Mesenchymal stem cell (in vitro differentiated cells and primary cell): ENCODE data around the gene IFNL2.
A peak's percentile ranks its signal among the peaks of the same experiment; 100 is the strongest.

Experiments used
- DNase-seq: peaks from one replicate; pipeline ENCODE4 v3.0.0-alpha.2; 2013
- H2AFZ ChIP-seq: one replicate; pipeline ENCODE4 v1.6.1; 2013; ENCODE audit warnings: low read depth, mild to moderate bottlenecking, control low read depth, inconsistent platforms, low read length, moderate library complexity
- H2AK5ac ChIP-seq: 2 replicates; pipeline ENCODE4 v1.6.1; 2013; ENCODE audit warnings: low read length, moderate library complexity, mild to moderate bottlenecking, inconsistent platforms; ENCODE audit not compliant: severe bottlenecking
- H2BK120ac ChIP-seq: one replicate; pipeline ENCODE4 v1.6.1; 2013; ENCODE audit warnings: low read depth, mild to moderate bottlenecking, inconsistent platforms, low read length, moderate library complexity
- H2BK12ac ChIP-seq, 2 experiments: one replicate each; pipeline ENCODE4 v1.6.1; 2013; ENCODE audit warnings: inconsistent platforms in 2 of 2, low read length in 2 of 2, mild to moderate bottlenecking in 2 of 2, moderate library complexity in 2 of 2, control low read depth in 1 of 2
- H2BK15ac ChIP-seq: one replicate; pipeline ENCODE4 v1.6.1; 2013; ENCODE audit warnings: mild to moderate bottlenecking, low read depth, inconsistent platforms; ENCODE audit not compliant: poor library complexity, severe bottlenecking
- H2BK5ac ChIP-seq: 2 replicates; pipeline ENCODE4 v1.6.1; 2013; ENCODE audit warnings: low read depth, mild to moderate bottlenecking, low read length, control low read depth, inconsistent platforms; ENCODE audit not compliant: poor library complexity, severe bottlenecking
- H3K14ac ChIP-seq, 2 experiments: one replicate each; pipeline ENCODE4 v1.6.1; 2013; ENCODE audit warnings: inconsistent platforms in 2 of 2, low read length in 2 of 2, control low read depth in 1 of 2, mild to moderate bottlenecking in 1 of 2, moderate library complexity in 1 of 2
- H3K18ac ChIP-seq, 2 experiments: one replicate each; pipeline ENCODE4 v1.6.1; 2013; ENCODE audit warnings: inconsistent platforms in 2 of 2, low read length in 2 of 2, control low read depth in 1 of 2, low read depth in 1 of 2, mild to moderate bottlenecking in 1 of 2
- H3K23ac ChIP-seq, 2 experiments: one replicate each; pipeline ENCODE4 v1.6.1; 2013; ENCODE audit warnings: inconsistent platforms in 2 of 2, low read length in 2 of 2, mild to moderate bottlenecking in 2 of 2, moderate library complexity in 2 of 2, control low read depth in 1 of 2
- H3K27ac ChIP-seq: 2 replicates; pipeline ENCODE4 v1.5.1; 2013; ENCODE audit warnings: mild to moderate bottlenecking, moderate library complexity, low read length, control low read depth, inconsistent platforms; ENCODE audit not compliant: poor library complexity, severe bottlenecking
- H3K27me3 ChIP-seq, 2 experiments: 2 replicates each; pipeline versions ENCODE4 v1.6.1 to v1.7.0; 2013; ENCODE audit warnings: low read length in 2 of 2, mild to moderate bottlenecking in 2 of 2, moderate library complexity in 2 of 2, control low read depth in 1 of 2, inconsistent platforms in 1 of 2; ENCODE audit not compliant: control insufficient read depth in 1 of 2, insufficient read depth in 1 of 2
- H3K36me3 ChIP-seq, 2 experiments: 2 replicates each; pipeline versions ENCODE4 v1.6.1 to v1.7.0; 2013; ENCODE audit warnings: low read length in 2 of 2, control low read depth in 1 of 2, inconsistent platforms in 1 of 2, low read depth in 1 of 2, mild to moderate bottlenecking in 1 of 2; ENCODE audit not compliant: insufficient read depth in 2 of 2, control insufficient read depth in 1 of 2
- H3K4ac ChIP-seq, 2 experiments: one replicate each; pipeline ENCODE4 v1.6.1; 2013; ENCODE audit warnings: inconsistent platforms in 2 of 2, low read length in 2 of 2, mild to moderate bottlenecking in 2 of 2, moderate library complexity in 2 of 2, control low read depth in 1 of 2, low read depth in 1 of 2
- H3K4me1 ChIP-seq: 2 replicates; pipeline ENCODE4 v1.6.1; 2013; ENCODE audit warnings: low read depth, low read length, control low read depth; ENCODE audit not compliant: control insufficient read depth, insufficient read depth
- H3K4me2 ChIP-seq: 2 replicates; pipeline ENCODE4 v1.6.1; 2013; ENCODE audit warnings: low read length, mild to moderate bottlenecking, inconsistent platforms; ENCODE audit not compliant: poor library complexity, severe bottlenecking
- H3K4me3 ChIP-seq, 2 experiments: 2 replicates each; pipeline versions ENCODE4 v1.5.1 to v1.7.0; 2013; ENCODE audit warnings: low read length in 2 of 2, mild to moderate bottlenecking in 2 of 2, control low read depth in 1 of 2, low read depth in 1 of 2; ENCODE audit not compliant: insufficient read depth in 1 of 2
- H3K79me1 ChIP-seq: replicated peaks from 2 replicates; pipeline ENCODE4 v1.6.1; 2013; ENCODE audit warnings: mild to moderate bottlenecking, control low read depth, low read length, inconsistent platforms; ENCODE audit not compliant: poor library complexity, severe bottlenecking
- H3K9ac ChIP-seq: 2 replicates; pipeline ENCODE4 v1.7.0; 2013; ENCODE audit warnings: mild to moderate bottlenecking, low read length, moderate library complexity
- H3K9me3 ChIP-seq: 2 replicates; pipeline ENCODE4 v1.7.0; 2013; ENCODE audit warnings: mild to moderate bottlenecking, low read length; ENCODE audit not compliant: control insufficient read depth
- H4K8ac ChIP-seq: one replicate; pipeline ENCODE4 v1.6.1; 2013; ENCODE audit warnings: inconsistent platforms, mild to moderate bottlenecking, low read length, moderate library complexity
- H4K91ac ChIP-seq: one replicate; pipeline ENCODE4 v1.6.1; 2013; ENCODE audit warnings: mild to moderate bottlenecking, low read length, inconsistent platforms
- WGBS: methylation state at CpG from one replicate; pipeline ENCODE4 v1.1.7; 2013; ENCODE audit warnings: mixed read lengths; 5-methylcytosine and 5-hydroxymethylcytosine counted together

Gene IFNL2

DNA sequence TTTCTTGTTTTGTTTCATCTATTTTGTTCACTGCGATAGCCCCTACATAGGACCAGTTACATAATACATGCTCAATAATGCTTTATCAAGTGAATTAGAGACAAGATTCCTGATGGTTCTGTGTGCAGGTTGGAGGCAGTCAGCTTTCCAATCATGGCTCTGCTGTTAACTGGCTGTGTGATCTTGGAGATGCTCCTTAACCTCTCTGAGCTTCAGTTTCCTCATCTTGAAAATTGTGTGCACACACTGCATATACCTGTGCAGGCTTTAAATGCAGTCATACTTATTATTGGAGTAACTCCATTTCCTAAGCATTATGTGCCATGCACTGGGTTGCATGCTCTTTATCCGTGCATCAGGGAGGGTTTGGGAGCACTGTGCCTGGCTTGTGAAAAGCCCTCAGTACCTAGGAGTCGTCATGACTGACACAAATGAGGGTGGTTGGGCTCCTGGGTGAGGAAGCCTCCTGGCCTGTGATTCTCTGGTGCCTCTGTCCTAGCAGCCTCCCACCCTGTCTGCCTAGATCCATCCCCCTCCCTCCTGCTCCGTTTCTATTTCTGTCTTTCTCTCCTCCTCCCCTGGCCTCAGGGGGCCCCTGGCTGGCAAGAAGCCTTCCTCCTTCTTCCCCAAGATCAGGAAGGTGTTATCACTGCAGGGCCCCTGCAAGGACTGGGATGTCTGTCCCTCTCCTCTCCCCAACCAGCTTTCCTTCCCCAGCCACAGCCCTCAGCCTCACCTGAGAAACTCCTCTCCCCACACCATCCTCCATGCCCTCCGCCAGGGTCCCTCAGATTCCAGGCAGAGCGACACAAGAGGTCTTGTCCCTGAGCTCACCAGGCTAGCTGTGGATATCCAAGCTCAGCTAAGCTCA is 36.7 kb downstream of the IFNL2 start:
- WGBS = 37% methylated on average over 5 of the region's 6 CpGs

DNA sequence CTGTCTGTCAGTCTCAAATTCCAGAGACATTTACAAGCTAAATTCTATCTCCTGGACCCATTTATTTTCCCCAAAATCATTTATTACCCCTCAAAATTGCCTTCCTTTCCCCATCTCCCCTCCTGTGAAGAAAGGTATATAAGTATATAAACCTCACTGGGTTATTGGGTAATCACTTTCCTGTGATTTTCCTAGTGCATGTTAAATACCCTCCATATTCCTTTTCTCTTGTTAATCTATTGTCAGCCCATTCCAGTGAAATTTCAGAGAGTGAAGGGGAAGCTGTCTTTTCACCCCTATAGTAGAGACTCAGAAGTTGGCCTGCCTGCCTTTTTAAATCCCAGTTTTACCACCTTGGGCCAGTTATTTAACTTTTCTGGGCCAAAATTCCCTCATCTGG is 37.9 kb downstream of the IFNL2 start:
- H2BK120ac ChIP-seq = no peak overlapping the region
- H3K27me3 ChIP-seq = peaks cover 74 to 84% of the 10 kb centered on the region in 2 experiments
- no peak overlapping the region for H2BK12ac ChIP-seq
- no peak overlapping the region for H2AFZ ChIP-seq
- H3K23ac ChIP-seq = no peak overlapping the region
- no peak for DNase-seq
- no peak overlapping the region for H3K14ac ChIP-seq
- H2AK5ac ChIP-seq = no peak overlapping the region
- no peaks in the 10 kb centered on the region for H3K9me3 ChIP-seq
- no peak overlapping the region for H3K27ac ChIP-seq
- H3K4me1 ChIP-seq = peaks cover 15% of the 10 kb centered on the region
- no peak overlapping the region for H2BK15ac ChIP-seq
- H3K18ac ChIP-seq = no peak overlapping the region
- no peak overlapping the region for H3K4ac ChIP-seq
- no peak overlapping the region for H3K9ac ChIP-seq
- H3K4me3 ChIP-seq = no peak overlapping the region
- H3K36me3 ChIP-seq = no peaks in the 10 kb centered on the region
- H3K79me1 ChIP-seq = no peaks in the 10 kb centered on the region
- H4K8ac ChIP-seq = no peak overlapping the region
- H2BK5ac ChIP-seq = no peak overlapping the region
- H4K91ac ChIP-seq = no peak overlapping the region
- H3K4me2 ChIP-seq = no peak overlapping the region

More for the DNA sequence above, 36.7 kb downstream of the IFNL2 start:
- Histone ChIP-seq H3K79me1 (no peaks in the 10 kb centered on the region), H2AFZ (no peak overlapping the region), H2BK5ac (no peak overlapping the region), H3K4me1 (peaks cover 15% of the 10 kb centered on the region), H2AK5ac (no peak overlapping the region), H3K9me3 (no peaks in the 10 kb centered on the region), H3K14ac (no peak overlapping the region), H3K4me3 (no peak overlapping the region), H4K91ac (no peak overlapping the region), H2BK12ac (no peak overlapping the region), H3K27me3 (peaks cover 77 to 80% of the 10 kb centered on the region in 2 experiments), H3K9ac (no peak overlapping the region), H3K4me2 (no peak overlapping the region), H2BK120ac (no peak overlapping the region), H3K27ac (no peak overlapping the region), H2BK15ac (no peak overlapping the region), H3K4ac (no peak overlapping the region), H3K23ac (no peak overlapping the region), H3K18ac (no peak overlapping the region), H3K36me3 (no peaks in the 10 kb centered on the region), H4K8ac (no peak overlapping the region)
- DNase-seq = no peak

DNA sequence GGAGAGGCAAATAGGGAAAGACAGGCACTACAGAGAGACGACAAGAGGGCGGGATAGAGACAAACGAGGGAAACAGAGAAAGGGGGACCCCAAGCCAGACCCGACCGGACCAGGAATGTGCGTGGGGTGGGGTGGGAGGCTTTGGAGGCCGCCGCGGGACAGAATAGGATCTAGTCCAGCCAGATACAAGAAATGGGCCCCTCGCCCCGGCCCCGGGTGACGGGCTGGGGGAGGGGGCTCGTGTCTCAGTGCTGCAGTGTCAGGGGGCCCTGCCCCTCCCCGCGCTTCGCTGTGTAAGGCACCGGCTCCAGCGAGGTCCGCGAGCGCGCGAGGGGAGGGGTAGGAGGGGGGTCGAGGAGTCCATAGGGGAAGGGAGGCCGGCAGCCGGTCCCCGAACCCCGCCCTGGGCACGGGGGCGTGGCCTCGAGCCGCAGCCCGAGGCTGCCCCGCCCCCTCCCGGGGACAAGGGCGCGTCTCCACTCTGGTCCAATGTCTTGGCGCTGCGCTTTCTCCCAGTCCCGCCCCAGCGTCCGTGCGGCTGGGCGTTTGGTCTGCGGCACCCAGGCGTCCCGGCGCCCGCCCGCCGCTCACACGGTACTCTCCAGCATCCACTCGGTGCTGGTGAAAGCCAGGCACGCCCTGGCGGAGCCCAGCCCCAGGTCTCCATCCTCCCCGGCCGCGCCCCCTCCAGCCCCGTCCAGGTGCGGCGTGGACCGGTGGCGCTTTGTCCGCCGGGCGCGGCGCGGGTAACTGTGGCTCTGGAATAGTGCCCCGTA is 39.0 kb downstream of the IFNL2 start:
- no peak overlapping the region for H3K23ac ChIP-seq
- H2AK5ac ChIP-seq = no peak overlapping the region
- DNase-seq = peak; percentile 19
- no peak overlapping the region for H3K14ac ChIP-seq
- no peaks in the 10 kb centered on the region for H3K79me1 ChIP-seq
- no peak overlapping the region for H3K4me3 ChIP-seq
- peaks cover 67 to 81% of the 10 kb centered on the region in 2 experiments for H3K27me3 ChIP-seq
- WGBS = 3% methylated on average over 69 of the region's 71 CpGs
- no peak overlapping the region for H4K8ac ChIP-seq
- peak overlapping the region; percentile 32 for H2AFZ ChIP-seq
- H3K27ac ChIP-seq = no peak overlapping the region
- no peaks in the 10 kb centered on the region for H3K9me3 ChIP-seq
- no peak overlapping the region for H3K9ac ChIP-seq
- no peak overlapping the region for H2BK120ac ChIP-seq
- peak overlapping the region; percentile 26 for H3K4me2 ChIP-seq
- no peak overlapping the region for H2BK5ac ChIP-seq
- no peak overlapping the region for H3K18ac ChIP-seq
- peaks cover 15% of the 10 kb centered on the region for H3K4me1 ChIP-seq
- H3K36me3 ChIP-seq = no peaks in the 10 kb centered on the region
- H2BK15ac ChIP-seq = no peak overlapping the region
- H2BK12ac ChIP-seq = no peak overlapping the region
- H4K91ac ChIP-seq = no peak overlapping the region
- no peak overlapping the region for H3K4ac ChIP-seq

DNA sequence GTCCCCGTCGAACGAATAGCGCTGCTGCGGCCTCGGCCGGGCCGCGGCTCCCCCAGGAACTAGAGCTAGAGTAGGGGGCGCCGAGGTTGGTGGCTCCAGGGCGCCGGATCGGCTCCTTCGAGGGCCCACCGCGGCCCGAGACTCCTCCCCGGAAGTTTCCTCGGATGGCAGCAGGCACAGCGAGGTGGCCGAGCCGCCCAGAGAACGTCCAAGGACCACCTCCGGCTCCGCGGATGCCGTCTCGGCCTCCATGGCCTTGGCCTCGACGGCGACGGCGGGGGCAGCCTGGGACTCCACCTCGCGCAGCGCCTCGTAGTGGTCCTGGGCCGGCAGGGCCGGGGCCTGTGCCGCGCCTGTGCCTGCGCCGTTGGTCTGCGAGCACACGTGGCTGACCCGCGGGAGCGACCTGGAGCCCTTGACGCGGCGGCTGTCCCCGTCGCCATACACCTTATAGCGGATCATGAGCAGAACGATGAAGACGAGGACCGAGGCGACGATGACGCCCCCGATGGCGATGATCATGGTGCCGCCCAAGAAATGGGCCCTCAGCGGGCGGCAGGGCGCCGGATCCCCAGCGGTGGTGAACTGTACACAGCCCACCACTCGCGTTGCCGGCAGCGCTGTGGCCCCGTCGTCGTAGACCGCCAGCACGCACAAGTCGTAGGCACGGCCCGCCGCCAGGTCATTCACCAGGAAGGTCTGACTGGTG is 39.8 kb downstream of the IFNL2 start:
- Histone ChIP-seq H3K18ac (no peak overlapping the region), H2BK12ac (no peak overlapping the region), H3K9me3 (no peaks in the 10 kb centered on the region), H3K4me3 (no peak overlapping the region), H3K9ac (no peak overlapping the region), H3K36me3 (no peaks in the 10 kb centered on the region), H4K91ac (no peak overlapping the region), H4K8ac (no peak overlapping the region), H3K4ac (no peak overlapping the region), H2BK5ac (no peak overlapping the region), H3K4me1 (peaks cover 15% of the 10 kb centered on the region), H3K27me3 (peaks cover 64 to 81% of the 10 kb centered on the region in 2 experiments), H2AK5ac (no peak overlapping the region), H2BK120ac (no peak overlapping the region), H3K23ac (no peak overlapping the region), H3K79me1 (no peaks in the 10 kb centered on the region), H3K4me2 (no peak overlapping the region), H3K14ac (no peak overlapping the region), H3K27ac (no peak overlapping the region), H2BK15ac (no peak overlapping the region), H2AFZ (no peak overlapping the region)
- no peak for DNase-seq
- 14% methylated on average over 70 of the region's 82 CpGs for WGBS
